Panc1 (cell line): Measurements from ENCODE around the gene SFMBT1. TPM values are rescaled to one million over a fixed set of nuclear protein-coding genes. Genes with fewer than 3 reads are reported as not detected.

Source experiments
- ATAC-seq: fragments of 200-7000 bp; cut with Tn5 transposase; 2 replicates; pipeline ENCODE4 v1.9.1; 2020; ENCODE audit warnings: mild to moderate bottlenecking, moderate library complexity
- BruUV-seq: library from RNA; stranded (reverse); fragments of 400-500 nt; replicated peaks from 2 replicates; lab custom pipeline; 2021; lab: Mats Ljungman, UMichigan
- CTCF ChIA-PET: fragments of 300-600 bp; sonication (Branson Sonifier 250); formaldehyde crosslinking; loops from one replicate; lab custom pipeline; 2022; ENCODE audit warnings: antibody characterized with exemption; lab: Charles Lee
- POLR2A ChIA-PET: fragments of 300-600 bp; sonication (Branson Sonifier 250); formaldehyde crosslinking; loops from one replicate; lab custom pipeline; 2022; ENCODE audit warnings: antibody characterized with exemption; lab: Charles Lee
- DNase-seq: peaks from one replicate; pipeline ENCODE4 v3.0.0-alpha.2; 2010; ENCODE audit warnings: low read depth, low spot score
- H3K27ac ChIP-seq: 2 replicates; pipeline ENCODE4 v1.5.1; 2011; ENCODE audit warnings: mild to moderate bottlenecking, low read length, inconsistent platforms
- H3K27me3 ChIP-seq: fragments of 200-500 bp; sonication (Bioruptor generic); 2 replicates; pipeline ENCODE4 v1.6.0; 2014; ENCODE audit warnings: low read length, inconsistent platforms; ENCODE audit not compliant: control insufficient read depth, insufficient read depth
- H3K36me3 ChIP-seq: fragments of 200-500 bp; sonication (Bioruptor generic); 2 replicates; pipeline ENCODE4 v1.5.1; 2014; ENCODE audit warnings: inconsistent platforms, mild to moderate bottlenecking, low read length, moderate library complexity; ENCODE audit not compliant: control insufficient read depth, insufficient read depth
- H3K4me1 ChIP-seq: 2 replicates; pipeline ENCODE4 v1.5.1; 2011; ENCODE audit warnings: inconsistent platforms, mild to moderate bottlenecking, low read length, moderate library complexity; ENCODE audit not compliant: control insufficient read depth, insufficient read depth
- H3K4me3 ChIP-seq, 2 experiments: 2 replicates each; pipeline ENCODE4 v1.5.1; 2011 to 2012; ENCODE audit warnings: low read depth in 2 of 2, low read length in 2 of 2, mild to moderate bottlenecking in 2 of 2, inconsistent platforms in 1 of 2, moderate library complexity in 1 of 2
- H3K9me3 ChIP-seq: fragments of 200-500 bp; sonication (Bioruptor generic); 2 replicates; pipeline ENCODE4 v1.5.1; 2014; ENCODE audit warnings: low read depth, mild to moderate bottlenecking, inconsistent platforms, low read length, moderate library complexity; ENCODE audit not compliant: control insufficient read depth, insufficient read depth
- CTCF ChIP-seq: fragments of 450-650 bp; IDR thresholded peaks from 2 replicates; pipeline ENCODE4 v1.5.1; 2017; ENCODE audit warnings: mild to moderate bottlenecking
- POLR2AphosphoS5 ChIP-seq: IDR thresholded peaks from 2 replicates; pipeline ENCODE4 v1.6.1; 2012; ENCODE audit warnings: mild to moderate bottlenecking, low read depth, low read length, moderate library complexity
- SIN3A ChIP-seq: IDR thresholded peaks from 2 replicates; pipeline ENCODE4 v1.6.1; 2012; ENCODE audit warnings: low read depth, mild to moderate bottlenecking, low read length, moderate library complexity, borderline replicate concordance; ENCODE audit not compliant: insufficient read depth
- TCF7L2 ChIP-seq: IDR thresholded peaks from 2 replicates; pipeline ENCODE4 v1.6.1; 2011; ENCODE audit warnings: mild to moderate bottlenecking, low read depth, low read length, inconsistent platforms
- in situ Hi-C: cut with HindIII; loops from 2 replicates; pipeline ENCODE4 v1.10.0; 2016; ENCODE audit warnings: low sequenced_read_pairs, low pct_unique_long_range_greater_than_20kb
- intact Hi-C: fragments of 100-400 bp; cut with micrococcal nuclease; formaldehyde crosslinking; loops from one replicate; pipeline ENCODE4 v1.10.0; 2022; ENCODE audit not compliant: unreplicated experiment
- total RNA-seq: library from RNA; stranded (reverse); gene quantifications from one replicate; pipeline ENCODE4 v1.2.1, GENCODE V29; 2021; ENCODE audit not compliant: unreplicated experiment
- TF ChIP-seq, protein P1 (sequence below), 2 experiments: IDR thresholded peaks; 2 replicates each; pipeline ENCODE4 v1.6.1; 2011 to 2012; ENCODE audit warnings: low read depth in 2 of 2, control low read depth in 1 of 2, low read length in 1 of 2, mild to moderate bottlenecking in 1 of 2, moderate library complexity in 1 of 2; ENCODE audit not compliant: insufficient read depth in 1 of 2

The SFMBT1 gene
- total RNA-seq, 1 experiment from 2014 or later, result 24.4 TPM

DNA sequence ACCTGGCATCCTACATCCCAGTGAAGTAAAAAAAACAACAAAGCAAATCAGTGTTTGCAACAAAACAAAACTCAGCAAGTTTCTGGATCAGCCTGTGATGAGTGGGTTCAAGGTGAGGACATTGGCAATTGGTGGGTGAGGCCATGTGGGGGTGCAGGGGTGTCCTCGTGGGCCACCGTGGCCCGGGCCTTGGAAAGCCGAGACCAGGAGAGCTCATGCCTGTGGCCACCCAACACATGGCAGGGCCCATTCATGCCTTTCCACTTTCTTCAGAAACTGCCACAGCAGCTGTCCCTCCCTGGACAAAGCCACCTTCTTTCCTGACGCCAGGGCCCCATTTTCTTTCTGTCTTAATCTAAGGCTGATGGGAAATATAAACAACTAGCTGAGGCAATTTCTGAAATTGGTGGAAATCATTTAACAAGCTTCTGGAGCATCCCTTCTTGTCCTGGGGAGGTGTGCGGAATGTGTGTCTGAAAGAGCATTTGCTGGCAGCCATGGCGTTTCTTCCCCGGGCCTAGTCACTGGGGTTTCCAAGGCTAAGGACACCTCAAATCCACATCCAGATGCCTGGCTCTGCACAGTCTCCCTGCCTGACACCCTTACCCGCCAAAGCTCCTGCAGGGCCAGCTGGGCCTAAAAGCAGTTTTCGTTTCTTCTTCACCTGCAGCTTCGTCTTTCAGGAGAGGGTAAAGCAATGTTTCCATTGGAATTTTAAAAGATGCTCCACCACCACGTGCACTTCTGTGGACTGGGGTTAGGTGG lies 34.1 kb upstream of the SFMBT1 start:
- DNase-seq (no peak), ATAC-seq (no peak)
- Histone ChIP-seq H3K27ac (no peak overlapping the region), H3K9me3 (no peaks in the 10 kb centered on the region), H3K36me3 (no peaks in the 10 kb centered on the region), H3K4me1 (no peaks in the 10 kb centered on the region), H3K4me3 (no peak overlapping the region), H3K27me3 (no peaks in the 10 kb centered on the region)
- intact Hi-C loops, result no loop called here
- TF ChIP-seq TCF7L2, result no peak
- no peak for TF ChIP-seq POLR2AphosphoS5
- TF ChIP-seq CTCF, result no peak
- TF ChIP-seq, protein P1, sequence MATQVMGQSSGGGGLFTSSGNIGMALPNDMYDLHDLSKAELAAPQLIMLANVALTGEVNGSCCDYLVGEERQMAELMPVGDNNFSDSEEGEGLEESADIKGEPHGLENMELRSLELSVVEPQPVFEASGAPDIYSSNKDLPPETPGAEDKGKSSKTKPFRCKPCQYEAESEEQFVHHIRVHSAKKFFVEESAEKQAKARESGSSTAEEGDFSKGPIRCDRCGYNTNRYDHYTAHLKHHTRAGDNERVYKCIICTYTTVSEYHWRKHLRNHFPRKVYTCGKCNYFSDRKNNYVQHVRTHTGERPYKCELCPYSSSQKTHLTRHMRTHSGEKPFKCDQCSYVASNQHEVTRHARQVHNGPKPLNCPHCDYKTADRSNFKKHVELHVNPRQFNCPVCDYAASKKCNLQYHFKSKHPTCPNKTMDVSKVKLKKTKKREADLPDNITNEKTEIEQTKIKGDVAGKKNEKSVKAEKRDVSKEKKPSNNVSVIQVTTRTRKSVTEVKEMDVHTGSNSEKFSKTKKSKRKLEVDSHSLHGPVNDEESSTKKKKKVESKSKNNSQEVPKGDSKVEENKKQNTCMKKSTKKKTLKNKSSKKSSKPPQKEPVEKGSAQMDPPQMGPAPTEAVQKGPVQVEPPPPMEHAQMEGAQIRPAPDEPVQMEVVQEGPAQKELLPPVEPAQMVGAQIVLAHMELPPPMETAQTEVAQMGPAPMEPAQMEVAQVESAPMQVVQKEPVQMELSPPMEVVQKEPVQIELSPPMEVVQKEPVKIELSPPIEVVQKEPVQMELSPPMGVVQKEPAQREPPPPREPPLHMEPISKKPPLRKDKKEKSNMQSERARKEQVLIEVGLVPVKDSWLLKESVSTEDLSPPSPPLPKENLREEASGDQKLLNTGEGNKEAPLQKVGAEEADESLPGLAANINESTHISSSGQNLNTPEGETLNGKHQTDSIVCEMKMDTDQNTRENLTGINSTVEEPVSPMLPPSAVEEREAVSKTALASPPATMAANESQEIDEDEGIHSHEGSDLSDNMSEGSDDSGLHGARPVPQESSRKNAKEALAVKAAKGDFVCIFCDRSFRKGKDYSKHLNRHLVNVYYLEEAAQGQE (IDR thresholded peaks at IDR 0.05; ENCODE audit: insufficient read depth in 1 of 2, low read depth in 2 of 2, low read length in 1 of 2), result no peak
- TF ChIP-seq SIN3A, result no peak
- POLR2A ChIA-PET, result no interaction called here
- no TSS peak for BruUV-seq
- CTCF ChIA-PET, result interaction anchor here (0.6 to 0.7 kb wide), 3 partner anchors 182 to 360 kb away, joined by 3 to 4 read pairs (median 3); partner anchors contain the start of gene STIMATE
- in situ Hi-C loops, result no loop called here

- no TSS peak for BruUV-seq
- intact Hi-C loops, result no loop called here
- H3K27ac ChIP-seq, result no peak overlapping the region
- H3K27me3 ChIP-seq, result no peaks in the 10 kb centered on the region
- in situ Hi-C loops, result no loop called here
- H3K4me3 ChIP-seq, result no peak overlapping the region
- no peaks in the 10 kb centered on the region for H3K9me3 ChIP-seq
- POLR2A ChIA-PET, result no interaction called here
- CTCF ChIA-PET, result interaction anchor here (0.6 to 0.7 kb wide), 3 partner anchors 182 to 359 kb away, joined by 3 to 4 read pairs (median 3); partner anchors contain the start of gene STIMATE
- no peaks in the 10 kb centered on the region for H3K36me3 ChIP-seq
- no peak for TF ChIP-seq CTCF
- no peak for TF ChIP-seq SIN3A
- TF ChIP-seq, protein P1 (IDR thresholded peaks at IDR 0.05; ENCODE audit: insufficient read depth in 1 of 2, low read depth in 2 of 2, low read length in 1 of 2), result no peak
- no peak for TF ChIP-seq POLR2AphosphoS5
- TF ChIP-seq TCF7L2, result no peak
- ATAC-seq (no peak), DNase-seq (no peak)
- no peaks in the 10 kb centered on the region for H3K4me1 ChIP-seq
Observed at GRCh38 chr3:53079147-53079546, 33.3 kb upstream of the SFMBT1 start.
